ENCODE results near the gene ATXN7L2.

Gene ATXN7L2

DNA sequence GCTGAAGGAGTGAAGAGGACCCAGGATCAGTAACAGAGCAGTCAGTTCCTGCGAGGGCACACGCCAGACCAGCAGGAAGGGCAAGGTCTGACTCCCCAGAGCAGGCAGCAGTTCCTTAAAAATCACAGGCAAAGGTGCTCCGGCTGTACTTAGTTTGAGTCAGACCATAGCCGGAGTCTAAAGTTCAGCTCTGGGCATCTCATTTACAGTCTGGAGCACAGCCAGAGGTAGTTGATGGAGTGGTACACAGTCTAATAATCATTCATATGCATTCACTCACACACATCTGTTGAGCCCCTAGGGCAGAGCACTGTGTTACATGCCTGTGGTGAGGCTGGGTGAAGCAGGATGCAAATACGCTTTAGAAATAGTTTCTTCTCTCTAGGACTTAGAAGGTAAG, 33.2 kb downstream of the ATXN7L2 start:
- Histone ChIP-seq H3K27ac (ENCODE audit: extremely low read depth, low read depth, low read length) (no peak overlapping the region), H3K36me3 (ENCODE audit: control insufficient read depth in 2 of 2, insufficient read depth in 1 of 2, low read length in 2 of 2) (no peaks in the 10 kb centered on the region), H3K9me3 (ENCODE audit: control insufficient read depth, insufficient read depth, low read depth, low read length) (no peaks in the 10 kb centered on the region), H3K4me3 (ENCODE audit: low read depth, low read length) (no peak overlapping the region), H3K4me1 (ENCODE audit: control insufficient read depth, insufficient read depth, low read length) (no peaks in the 10 kb centered on the region)
- POLR2A ChIA-PET, result no interaction called here
- TF ChIP-seq, protein P1, sequence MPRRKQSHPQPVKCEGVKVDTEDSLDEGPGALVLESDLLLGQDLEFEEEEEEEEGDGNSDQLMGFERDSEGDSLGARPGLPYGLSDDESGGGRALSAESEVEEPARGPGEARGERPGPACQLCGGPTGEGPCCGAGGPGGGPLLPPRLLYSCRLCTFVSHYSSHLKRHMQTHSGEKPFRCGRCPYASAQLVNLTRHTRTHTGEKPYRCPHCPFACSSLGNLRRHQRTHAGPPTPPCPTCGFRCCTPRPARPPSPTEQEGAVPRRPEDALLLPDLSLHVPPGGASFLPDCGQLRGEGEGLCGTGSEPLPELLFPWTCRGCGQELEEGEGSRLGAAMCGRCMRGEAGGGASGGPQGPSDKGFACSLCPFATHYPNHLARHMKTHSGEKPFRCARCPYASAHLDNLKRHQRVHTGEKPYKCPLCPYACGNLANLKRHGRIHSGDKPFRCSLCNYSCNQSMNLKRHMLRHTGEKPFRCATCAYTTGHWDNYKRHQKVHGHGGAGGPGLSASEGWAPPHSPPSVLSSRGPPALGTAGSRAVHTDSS (tag by site-specific recombination; IDR thresholded peaks at IDR 0.05), result no peak
- TF ChIP-seq ZNF701 (tag by site-specific recombination; IDR thresholded peaks at IDR 0.05), result no peak
- no peak for TF ChIP-seq ZNF292 (tag by site-specific recombination; IDR thresholded peaks at IDR 0.05; ENCODE audit: borderline replicate concordance, low read depth)
- no peak for TF ChIP-seq ZNF19 (tag by site-specific recombination; IDR thresholded peaks at IDR 0.05; ENCODE audit: low read depth)
- TF ChIP-seq GFI1B (tag by site-specific recombination; IDR thresholded peaks at IDR 0.05), result no peak
- TF ChIP-seq, protein P2, sequence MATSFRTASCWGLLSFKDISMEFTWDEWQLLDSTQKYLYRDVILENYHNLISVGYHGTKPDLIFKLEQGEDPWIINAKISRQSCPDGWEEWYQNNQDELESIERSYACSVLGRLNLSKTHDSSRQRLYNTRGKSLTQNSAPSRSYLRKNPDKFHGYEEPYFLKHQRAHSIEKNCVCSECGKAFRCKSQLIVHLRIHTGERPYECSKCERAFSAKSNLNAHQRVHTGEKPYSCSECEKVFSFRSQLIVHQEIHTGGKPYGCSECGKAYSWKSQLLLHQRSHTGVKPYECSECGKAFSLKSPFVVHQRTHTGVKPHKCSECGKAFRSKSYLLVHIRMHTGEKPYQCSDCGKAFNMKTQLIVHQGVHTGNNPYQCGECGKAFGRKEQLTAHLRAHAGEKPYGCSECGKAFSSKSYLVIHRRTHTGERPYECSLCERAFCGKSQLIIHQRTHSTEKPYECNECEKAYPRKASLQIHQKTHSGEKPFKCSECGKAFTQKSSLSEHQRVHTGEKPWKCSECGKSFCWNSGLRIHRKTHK (tag by site-specific recombination; IDR thresholded peaks at IDR 0.05), result no peak
- no peak for TF ChIP-seq ZNF518A (tag by site-specific recombination; conservative IDR thresholded peaks at IDR 0.05; ENCODE audit: low read depth)
- CTCF ChIA-PET, result interaction anchor here (18.0 to 36.3 kb wide), 2 partner anchors 16 to 22 kb away, joined by 303 to 1152 read pairs; partner anchors contain the start of genes CYB561D1 and GPR61

DNA sequence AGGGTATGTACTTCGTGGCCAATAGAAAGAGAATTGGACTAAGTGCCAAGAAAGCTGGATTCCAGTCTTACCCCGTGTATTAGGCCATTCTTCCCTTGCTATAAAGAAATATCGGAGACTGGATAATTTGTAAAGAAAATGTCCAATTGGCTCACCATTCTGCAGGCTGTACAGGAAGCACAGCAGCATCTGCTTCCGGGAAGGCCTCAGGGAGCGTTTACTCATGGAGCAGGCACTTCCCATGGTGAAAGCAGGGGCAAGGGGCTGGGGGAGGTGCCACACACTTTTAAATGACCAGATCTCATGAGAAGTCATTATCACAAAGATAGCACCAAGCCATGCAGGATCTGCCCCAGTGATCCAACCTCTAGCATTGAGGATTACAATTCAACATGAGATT, 33.6 kb downstream of the ATXN7L2 start:
- ChIA-PET POLR2A (no interaction called here), CTCF (interaction anchor here (18.0 to 36.3 kb wide), 2 partner anchors 15 to 23 kb away, joined by 303 to 1152 read pairs; partner anchors contain the start of genes CYB561D1 and GPR61)
- no peaks in the 10 kb centered on the region for H3K4me1 ChIP-seq (ENCODE audit: control insufficient read depth, insufficient read depth, low read length)
- no peak overlapping the region for H3K4me3 ChIP-seq (ENCODE audit: low read depth, low read length)
- no peak overlapping the region for H3K27ac ChIP-seq (ENCODE audit: extremely low read depth, low read depth, low read length)
- H3K9me3 ChIP-seq (ENCODE audit: control insufficient read depth, insufficient read depth, low read depth, low read length), result no peaks in the 10 kb centered on the region
- no peaks in the 10 kb centered on the region for H3K36me3 ChIP-seq (ENCODE audit: control insufficient read depth in 2 of 2, insufficient read depth in 1 of 2, low read length in 2 of 2)
- TF ChIP-seq OSR2 (tag by site-specific recombination; IDR thresholded peaks at IDR 0.05), result no peak
- TF ChIP-seq ZNF335 (tag by site-specific recombination; conservative IDR thresholded peaks at IDR 0.05), result no peak
- TF ChIP-seq SP2 (tag by site-specific recombination; IDR thresholded peaks at IDR 0.05), result no peak
- no peak for TF ChIP-seq WT1 (tag by site-specific recombination; IDR thresholded peaks at IDR 0.05)
- no peak for TF ChIP-seq PRDM1 (tag by site-specific recombination; IDR thresholded peaks at IDR 0.05)
- TF ChIP-seq ZNF354C (tag by site-specific recombination; IDR thresholded peaks at IDR 0.05; ENCODE audit: borderline replicate concordance, low read depth), result no peak
- TF ChIP-seq ZSCAN16 (tag by site-specific recombination; IDR thresholded peaks at IDR 0.05), result no peak
- no peak for TF ChIP-seq ZNF37A (tag by site-specific recombination; IDR thresholded peaks at IDR 0.05)
- no peak for TF ChIP-seq GFI1B (tag by site-specific recombination; IDR thresholded peaks at IDR 0.05)
- no peak for TF ChIP-seq SCRT1 (tag by site-specific recombination; IDR thresholded peaks at IDR 0.05; ENCODE audit: borderline replicate concordance)
- TF ChIP-seq ZFHX2 (tag by site-specific recombination; conservative IDR thresholded peaks at IDR 0.05), result no peak
- TF ChIP-seq, protein P3, sequence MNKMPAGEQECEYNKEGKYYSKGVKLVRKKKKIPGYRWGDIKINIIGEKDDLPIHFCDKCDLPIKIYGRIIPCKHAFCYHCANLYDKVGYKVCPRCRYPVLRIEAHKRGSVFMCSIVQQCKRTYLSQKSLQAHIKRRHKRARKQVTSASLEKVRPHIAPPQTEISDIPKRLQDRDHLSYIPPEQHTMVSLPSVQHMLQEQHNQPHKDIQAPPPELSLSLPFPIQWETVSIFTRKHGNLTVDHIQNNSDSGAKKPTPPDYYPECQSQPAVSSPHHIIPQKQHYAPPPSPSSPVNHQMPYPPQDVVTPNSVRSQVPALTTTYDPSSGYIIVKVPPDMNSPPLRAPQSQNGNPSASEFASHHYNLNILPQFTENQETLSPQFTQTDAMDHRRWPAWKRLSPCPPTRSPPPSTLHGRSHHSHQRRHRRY (tag by site-specific recombination; IDR thresholded peaks at IDR 0.05), result no peak
- no peak for TF ChIP-seq PRDM2 (tag by site-specific recombination; IDR thresholded peaks at IDR 0.05; ENCODE audit: borderline replicate concordance)
